SK-N-DZ (cell line): Measurements from ENCODE around the gene ZFYVE21.

ENCODE experiments used
- DNase-seq: peaks from one replicate; pipeline ENCODE4 v3.0.0-alpha.2; 2015; ENCODE audit warnings: low spot score

Gene ZFYVE21

GRCh38 chr14:103692159-103692558, 23.5 kb upstream of the ZFYVE21 start:
- no peak for DNase-seq

DNA sequence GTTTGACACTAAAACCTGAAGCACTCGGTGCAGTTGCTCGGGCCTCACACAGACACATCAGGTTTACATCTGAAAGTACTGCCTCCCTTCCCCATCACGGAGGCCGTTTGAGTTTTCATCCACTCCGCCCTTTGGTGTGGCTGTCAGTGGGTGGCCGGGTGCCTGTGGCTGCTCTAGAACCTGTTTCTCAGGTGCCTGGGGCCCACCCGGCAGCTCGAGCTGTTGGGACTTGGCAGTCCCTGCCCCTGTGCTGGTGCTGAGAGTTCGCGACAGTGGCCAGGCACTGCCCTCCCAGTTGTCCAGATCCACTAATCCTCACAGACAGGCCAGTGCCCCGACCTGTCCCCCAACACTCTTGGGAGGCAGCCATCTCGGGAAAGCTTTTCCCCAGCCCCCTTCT, 22.7 kb upstream of the ZFYVE21 start:
- DNase-seq: no peak

GRCh38 chr14:103693515-103693914, 22.1 kb upstream of the ZFYVE21 start:
- no peak for DNase-seq

DNA sequence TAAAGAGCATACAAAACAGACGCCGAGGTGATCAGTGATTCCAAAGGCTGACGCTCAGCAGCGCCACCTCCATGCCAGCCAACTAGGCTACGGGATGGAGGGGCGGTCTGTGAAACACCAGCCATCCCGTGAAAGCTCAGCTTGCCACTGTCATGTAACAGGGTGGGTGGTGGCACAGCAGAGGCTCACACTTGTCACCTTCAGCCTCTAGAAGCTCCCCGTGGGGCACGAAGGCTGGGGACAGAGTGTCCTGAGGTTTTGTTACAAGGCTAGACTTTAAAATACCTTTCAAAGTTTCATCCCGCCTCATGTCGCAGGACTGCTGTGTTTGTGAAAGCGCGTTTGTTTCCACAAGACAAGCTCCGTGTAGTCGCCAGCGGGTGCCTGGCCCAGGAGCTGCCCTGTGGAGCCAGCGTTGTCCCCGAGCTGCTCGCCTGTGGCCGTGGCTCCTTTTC, 21.0 kb upstream of the ZFYVE21 start:
- no peak for DNase-seq

GRCh38 chr14:103695296-103696069, 20.1 kb upstream of the ZFYVE21 start:
- DNase-seq: no peak

DNA sequence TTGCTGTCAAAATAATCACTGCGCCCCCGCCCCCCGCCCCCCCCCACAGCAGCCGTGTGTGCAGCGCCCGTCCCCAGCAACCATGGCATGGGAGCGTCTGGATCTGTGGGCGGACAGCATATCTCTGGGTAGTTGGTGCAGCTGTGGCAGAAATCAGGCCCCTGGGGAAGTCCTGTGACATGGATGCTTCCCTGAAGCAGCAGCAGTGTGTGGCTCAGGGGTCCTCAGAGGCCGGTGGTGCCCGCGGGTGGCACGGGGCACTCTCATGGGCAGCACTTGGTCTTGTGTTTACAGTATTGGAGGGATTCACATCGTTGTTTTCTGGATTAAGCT, 19.6 kb upstream of the ZFYVE21 start:
- DNase-seq: no peak

GRCh38 chr14:103696466-103697071, 19.0 kb upstream of the ZFYVE21 start:
- DNase-seq: no peak

DNA sequence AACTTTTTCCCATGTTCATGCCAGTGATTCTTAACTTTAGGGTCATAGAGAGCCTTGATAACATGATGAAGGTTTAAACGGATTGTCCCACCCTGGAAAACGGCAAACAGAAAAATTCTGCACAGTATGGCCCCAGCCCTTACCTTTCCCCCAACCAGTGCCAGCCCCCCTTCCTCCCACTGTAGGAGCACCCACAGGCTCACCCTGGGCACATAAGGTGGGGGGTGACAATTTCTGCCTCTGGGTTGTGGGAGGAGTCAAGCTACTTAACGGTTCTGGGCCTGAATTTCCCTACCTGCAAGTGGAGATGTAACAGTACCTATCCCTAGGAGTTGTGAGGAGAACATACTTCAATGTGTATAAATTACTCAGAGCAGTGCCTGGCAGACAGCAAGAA, 18.4 kb upstream of the ZFYVE21 start:
- no peak for DNase-seq

DNA sequence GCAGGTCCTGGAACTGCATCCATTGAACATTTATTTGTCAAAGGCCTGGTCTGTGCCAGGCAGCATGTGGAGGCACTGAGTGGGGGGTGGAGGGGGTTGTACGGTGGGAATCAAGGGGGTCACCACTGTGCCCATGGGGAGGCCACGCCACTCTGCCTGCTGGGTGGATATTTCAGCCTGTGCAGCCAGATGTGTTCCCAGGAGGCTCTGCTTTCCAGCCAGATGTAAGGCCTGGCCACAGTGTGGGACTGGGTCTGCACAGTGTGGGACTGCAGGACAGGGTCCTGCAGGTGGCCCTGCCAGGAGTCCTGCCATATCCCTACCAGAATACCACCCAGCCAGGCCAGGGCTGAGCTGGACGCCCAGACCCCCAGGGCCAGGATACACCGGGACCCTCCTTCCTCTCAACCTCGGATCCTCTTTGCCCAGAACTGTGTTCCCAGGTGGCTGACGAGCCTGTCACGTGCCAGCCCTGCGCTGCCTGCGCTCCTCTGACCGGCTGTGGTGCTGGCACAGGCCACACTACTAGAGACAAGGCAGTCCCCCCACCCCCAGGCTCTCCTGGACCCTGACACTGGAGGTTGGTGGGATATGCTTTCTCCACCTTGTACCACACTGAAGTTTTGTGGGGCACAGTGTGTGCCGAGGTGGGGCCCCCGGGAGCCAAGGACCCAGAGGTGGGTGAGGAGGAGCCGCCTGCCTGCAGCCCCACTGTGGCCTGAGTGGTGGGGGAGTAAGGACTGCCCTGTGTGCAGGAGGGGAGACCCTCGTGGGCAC, 17.8 kb upstream of the ZFYVE21 start:
- no peak for DNase-seq

GRCh38 chr14:103698380-103699260, 17.0 kb upstream of the ZFYVE21 start:
- DNase-seq: no peak

GRCh38 chr14:103699261-103699661, 16.3 kb upstream of the ZFYVE21 start:
- no peak for DNase-seq

GRCh38 chr14:103699901-103700752, 15.5 kb upstream of the ZFYVE21 start:
- DNase-seq: no peak

DNA sequence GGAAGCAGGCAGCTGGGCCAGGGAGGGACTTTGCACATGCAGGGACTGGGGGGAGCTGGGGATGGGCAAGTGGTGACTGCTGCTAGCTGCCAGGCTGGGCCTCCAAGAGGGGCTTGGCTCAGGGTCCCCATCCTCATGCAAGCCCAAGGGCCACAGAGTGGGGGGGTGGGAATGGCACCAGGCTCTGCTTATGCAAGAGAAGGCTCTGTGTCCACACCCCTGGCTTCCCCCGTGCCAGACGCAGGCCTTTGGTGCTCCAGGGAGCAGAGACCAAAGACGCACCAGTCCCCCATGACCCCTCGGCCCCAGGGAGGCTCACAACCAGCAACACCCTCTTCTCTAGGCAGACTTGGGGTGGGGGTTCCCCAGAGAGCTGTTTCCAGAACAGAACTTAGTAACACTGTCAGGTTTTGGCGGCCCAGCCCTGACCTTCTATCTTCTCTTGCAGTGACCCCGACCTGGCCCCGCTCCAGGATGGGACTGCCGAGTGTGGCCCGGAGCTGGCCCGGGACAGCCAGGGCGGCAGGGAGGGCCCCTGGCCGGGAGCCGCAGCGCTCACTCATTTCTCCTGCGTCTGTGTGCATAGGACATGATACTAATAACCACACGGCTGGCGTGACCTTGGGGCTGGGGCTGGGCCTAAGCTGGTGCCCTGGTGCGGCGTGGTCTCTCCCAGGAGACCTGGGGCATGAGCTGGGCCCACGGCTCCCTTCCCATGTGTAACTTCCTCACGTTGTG, 14.7 kb upstream of the ZFYVE21 start:
- DNase-seq: no peak

DNA sequence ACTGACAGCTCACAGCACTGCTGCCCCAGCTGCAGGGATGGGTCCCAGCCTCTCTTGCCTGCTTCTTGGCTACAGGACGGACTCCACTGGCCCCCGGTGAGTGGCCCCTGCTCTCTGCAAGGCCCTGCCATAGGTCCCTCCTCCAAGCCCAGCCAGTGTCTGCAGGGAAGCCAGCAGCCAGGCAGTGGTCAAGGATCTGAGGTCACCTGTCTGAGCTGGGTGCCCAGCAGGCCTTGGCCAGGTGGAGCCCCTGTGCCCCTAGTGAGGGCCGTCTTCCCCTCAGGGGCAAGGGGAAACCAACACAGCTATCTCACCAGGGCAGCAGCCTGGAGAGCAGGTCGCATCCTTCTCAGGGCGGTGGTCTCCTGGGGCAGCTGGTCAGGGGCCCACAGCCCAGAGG, 13.5 kb upstream of the ZFYVE21 start:
- DNase-seq: no peak

GRCh38 chr14:103702497-103703432, 12.8 kb upstream of the ZFYVE21 start:
- DNase-seq: no peak

DNA sequence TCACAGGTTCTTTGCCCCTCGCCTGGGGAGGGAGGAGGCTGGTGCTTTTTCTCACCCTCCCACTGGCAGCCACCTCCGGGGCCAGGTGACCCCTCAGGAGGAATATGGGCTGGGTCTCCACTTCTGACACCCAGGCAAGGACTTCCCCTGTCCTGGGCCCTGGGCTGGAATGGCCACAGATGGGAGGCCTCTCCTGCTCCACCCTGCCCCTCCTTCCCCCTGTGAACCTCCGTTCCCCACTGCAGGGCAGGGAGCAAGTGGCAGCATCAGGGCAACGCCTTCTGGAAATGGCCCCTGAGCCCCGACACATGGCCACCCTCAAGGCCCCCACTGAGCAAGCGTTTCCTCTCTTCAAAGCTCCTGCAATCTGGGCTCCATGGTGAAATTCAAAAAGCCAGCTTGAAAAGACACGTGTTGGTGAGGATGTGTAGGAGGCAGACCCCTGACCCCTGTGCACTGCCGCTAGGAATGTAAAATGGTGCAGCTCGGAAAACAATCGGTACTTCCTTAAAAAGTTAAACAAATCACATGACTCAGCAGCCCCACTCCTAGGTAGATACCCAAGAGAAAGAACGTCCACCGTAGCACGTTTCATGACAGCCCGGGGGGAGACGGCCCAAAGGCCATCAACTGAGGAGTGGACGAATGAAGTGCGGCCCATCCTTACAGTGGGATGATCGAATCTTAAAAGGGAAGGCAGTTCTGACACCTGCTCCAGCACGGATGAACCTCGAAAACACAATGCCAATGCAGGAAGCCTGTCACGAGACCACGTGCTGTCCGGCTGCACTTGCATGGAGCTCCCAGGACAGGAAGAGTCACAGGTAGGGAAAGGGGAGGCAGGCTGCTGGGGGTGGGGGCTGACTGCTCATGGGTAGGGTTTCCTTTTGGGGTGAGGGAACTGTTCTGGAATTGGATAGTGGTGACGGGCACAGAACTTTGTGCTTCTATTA, 11.9 kb upstream of the ZFYVE21 start:
- DNase-seq: no peak

DNA sequence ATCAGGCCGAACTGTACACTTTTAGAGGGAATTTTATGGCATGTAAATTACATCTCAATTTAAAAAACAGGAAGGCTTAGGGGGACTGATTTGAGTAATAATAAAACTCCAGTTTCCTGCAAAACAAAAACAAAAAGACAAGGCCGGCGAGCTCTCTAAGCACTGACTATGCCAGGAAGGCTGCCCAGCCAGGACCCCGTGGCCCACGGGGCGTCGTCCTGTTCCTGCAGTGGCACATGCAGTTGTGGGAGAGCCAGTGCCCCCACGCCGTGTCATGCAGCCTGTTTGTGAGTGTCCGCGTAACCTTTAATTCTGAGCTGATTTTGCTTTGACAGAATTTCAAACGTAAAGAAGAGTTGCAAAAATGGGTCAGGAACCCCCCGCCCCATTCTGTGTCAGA, 10.9 kb upstream of the ZFYVE21 start:
- DNase-seq: no peak

GRCh38 chr14:103705118-103705503, 10.5 kb upstream of the ZFYVE21 start:
- no peak for DNase-seq
